H4 (cell line): ENCODE results near the gene GOLT1A. TPM values are rescaled to one million over a fixed set of nuclear protein-coding genes. Genes with fewer than 3 reads are reported as not detected.

Experiments
- DNase-seq: peaks from one replicate; pipeline ENCODE4 v3.0.0-alpha.2; 2015; ENCODE audit warnings: low spot score
- total RNA-seq: library from RNA; depleted of rRNA; stranded (reverse); fragments of >200 nt; shearing (Covaris generic); gene quantifications from 2 replicates; pipeline ENCODE4 v1.2.3, GENCODE V29; 2014; rRNA removed

GOLT1A gene, protein sequence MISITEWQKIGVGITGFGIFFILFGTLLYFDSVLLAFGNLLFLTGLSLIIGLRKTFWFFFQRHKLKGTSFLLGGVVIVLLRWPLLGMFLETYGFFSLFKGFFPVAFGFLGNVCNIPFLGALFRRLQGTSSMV
- total RNA-seq, result not detected in 2 replicates

DNA sequence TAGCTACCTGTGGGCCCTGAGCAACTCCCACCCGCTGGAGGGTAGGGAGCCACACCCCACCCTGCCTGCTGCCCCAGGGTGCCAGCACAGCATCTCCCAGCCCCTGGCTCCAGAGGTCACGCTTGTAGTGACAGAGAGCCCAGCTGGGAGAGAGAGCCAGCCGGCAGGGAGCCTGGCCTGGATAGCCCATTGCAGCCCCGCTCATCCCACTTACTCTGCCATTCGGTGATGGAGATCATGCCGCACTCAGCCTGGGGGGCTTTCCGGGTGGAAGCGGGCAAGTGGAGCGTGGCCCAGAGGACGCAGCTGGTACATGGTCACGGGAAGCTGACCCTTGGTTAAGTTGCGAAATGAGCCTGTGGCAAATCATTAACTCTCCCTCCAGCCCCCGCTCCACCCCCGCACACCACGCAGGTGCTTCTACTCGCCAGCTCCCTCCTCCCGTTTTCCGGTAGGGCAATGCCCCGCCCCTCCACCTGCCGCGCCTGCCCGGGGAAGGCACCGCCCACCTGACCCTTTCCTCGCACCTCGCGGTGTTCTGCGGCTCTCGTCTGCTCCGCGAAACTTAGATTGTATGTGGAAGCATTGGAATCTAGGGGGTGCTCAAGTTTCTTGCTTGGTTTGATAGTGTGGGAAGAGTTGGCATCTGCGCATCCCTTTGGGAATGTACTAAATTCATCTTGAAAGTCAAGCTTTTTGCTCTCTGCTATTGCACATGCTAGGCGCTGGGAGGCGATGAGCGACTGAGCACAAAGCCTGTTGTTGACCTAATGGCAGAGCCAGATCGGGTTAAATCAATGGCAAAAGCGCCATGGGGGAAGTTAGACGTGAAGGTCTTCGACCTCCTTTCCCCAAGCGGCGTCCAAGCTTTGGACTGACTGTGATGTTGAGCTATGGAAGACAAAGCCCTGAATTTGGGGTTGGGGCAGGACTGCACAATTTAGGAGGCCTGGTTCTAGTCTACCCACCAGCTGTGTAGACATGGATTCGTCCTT is at the start of gene GOLT1A:
Gene GOLT1A (minus strand): TSS at position 321 of the 995 bp plus-strand sequence. CDS start 82 bp downstream, at position 239.
- peak; percentile 50 for DNase-seq

DNA sequence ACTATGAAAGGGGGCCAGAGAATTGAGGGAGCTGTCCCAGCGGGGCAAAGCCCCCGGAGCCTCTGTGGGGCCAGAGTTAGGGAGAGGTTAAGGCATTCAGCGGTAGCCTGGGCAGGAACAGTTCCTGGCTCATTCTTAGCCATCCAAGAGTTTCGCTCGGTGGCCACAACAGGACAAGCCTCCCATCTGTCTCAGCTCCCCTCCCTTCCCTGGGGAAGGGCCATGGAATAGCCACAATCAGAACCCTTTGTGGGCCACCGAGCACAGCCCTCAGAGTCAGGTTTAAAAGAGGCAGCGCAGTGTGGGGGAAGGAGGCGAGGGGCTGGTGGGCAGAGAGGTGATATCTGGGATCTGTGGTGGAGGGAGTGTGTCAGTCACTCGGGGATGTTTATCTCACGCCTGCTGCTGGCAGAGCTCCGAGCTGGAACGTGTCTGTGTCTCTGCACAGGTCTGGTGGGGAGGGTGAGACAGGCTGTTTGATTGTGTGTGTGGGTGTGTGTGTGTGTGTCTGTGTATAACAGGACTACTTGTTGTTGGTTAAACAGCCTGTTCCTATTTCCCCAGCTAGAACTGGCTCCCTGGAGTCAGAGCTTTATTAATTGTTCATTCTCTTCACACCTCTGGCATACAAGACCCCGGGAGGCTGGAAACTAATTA is 49.6 kb upstream of the GOLT1A start:
- no peak for DNase-seq

DNA sequence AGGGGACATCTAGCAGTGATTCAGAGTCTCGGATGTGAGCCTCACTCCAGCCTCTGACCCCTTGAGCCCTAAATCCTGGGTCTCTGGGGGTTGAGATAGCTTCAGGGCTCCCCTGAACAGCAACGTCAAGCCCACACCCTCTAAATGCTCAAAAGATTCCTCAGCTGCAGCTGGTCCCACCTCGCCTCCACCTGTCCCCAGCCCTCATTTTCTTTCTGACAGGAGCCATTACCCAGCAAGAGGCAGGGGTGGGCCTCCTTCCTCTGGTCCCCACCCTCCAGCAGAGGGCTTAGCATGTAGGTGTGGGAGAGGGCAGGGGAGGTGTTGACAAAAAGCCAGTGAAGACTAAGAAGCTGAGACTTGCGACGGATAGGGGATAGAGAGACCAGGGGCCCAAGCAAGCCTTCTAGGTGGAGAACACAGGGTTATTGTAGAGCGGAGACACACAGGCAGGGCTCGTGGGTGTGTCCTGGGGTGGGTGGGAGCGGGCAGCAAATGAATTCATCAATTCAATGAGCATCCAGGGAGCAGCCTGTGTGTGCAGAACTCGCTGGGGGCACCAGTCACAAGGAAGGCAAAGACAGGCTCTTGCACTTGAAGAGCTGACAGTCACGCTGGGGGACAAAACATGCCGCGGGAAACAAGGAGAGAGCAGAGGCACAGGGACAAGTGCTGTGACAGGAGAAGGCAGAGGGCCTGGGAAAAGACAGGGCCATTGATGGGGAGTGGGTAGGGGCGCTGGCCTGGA is 48.9 kb upstream of the GOLT1A start:
- DNase-seq, result no peak

DNA sequence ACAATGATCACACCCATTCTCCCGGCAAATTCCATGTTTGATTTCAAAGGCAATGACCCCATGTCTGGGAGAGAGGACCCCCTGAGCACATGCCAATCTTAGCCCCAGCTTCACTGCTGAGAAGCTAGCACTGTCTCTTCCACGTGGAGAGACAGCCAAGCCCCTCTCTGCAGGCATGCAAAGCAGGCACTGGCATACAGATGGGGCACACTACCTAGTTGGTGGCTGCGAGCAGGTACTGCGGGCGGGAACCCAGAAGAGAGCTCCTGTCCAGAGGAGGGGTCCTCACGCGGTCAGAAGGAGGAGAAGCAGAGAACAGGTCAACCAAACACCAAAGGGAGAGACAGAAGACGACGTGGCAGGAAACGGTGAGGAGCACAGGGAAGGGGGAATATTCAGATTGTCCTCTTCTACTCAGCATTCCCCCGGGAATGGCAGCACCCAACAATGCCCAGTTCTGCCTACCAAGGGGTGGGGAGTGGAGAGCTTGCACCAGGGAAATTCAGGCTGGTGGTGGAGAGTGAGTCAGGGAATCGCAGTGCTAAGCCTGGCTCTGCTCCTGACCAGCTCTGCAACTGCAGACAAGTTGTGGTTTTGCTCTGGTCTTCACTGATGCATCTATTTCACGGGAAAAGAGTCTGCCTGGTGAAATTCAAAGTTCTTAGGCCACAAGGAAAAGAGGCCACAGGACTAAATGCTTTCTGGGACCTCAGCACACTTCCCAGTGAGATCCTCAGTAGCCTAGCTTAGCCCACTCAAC is 48.1 kb upstream of the GOLT1A start:
- no peak for DNase-seq

DNA sequence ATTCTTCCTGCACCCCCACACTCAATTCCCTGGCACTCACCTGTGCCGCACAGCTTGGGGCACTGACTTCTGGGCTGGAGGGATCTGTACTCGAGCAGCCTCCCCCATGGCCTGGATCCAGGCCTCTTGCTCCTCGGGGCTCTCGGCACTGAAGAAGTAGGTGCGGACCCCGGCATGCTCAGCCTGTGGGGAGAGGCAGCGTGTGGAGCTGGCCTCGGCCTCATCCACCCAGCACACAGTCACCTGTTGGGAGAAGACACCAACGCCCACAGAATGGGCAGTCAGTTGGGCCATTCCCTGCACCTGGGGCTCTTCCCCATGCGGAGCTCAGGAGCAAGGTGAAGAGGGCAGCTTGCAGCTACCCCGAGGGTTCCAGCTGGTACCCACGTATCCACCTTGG is 47.5 kb upstream of the GOLT1A start:
- DNase-seq, result no peak

DNA sequence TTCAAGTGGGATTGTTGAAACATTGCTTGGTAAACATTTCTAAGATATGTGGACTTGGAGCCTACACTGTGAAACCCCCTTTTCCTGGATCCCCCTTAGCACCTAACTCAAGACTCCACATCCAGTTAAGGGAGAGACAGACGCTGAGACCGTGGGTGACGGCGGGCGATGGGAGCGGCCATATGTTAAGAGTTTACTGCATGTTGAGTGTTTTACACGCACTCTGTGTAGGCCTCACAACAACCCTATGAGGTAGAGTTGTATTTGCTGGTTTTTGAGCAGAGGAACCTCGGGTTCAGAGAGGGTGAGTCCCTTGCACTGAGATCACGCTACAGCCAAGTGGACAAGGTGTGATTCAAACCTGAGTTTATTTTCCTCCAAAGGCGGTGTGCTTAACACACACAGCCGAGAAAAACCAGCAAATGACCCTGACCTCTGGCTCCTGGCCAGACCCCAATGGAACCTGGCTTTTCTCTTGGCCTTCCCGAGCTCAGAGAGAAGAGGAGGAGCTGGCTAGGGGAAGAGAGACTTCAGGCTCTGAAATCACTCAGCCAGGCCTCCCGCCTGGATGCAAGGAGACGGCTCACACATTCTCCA is 46.9 kb upstream of the GOLT1A start:
- no peak for DNase-seq

DNA sequence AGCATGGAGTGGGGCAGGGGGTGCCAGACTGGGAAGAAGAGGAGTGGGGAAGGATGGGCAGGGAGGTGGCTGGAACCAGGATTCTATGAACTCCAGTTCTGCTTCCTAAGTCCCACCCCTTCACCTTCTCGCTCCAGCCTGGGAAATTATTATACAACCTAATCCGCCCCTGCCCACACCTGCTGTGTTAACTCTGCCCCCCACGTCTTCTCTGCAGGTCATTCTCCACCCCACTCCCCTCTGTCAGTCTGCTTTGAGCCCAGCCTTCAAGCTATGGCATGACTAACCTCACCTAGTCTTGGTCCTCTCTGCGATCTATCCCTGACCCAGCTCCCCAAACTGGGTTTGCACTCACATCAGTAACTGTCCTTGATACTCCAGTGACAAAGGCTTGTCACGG is 46.0 kb upstream of the GOLT1A start:
- no peak for DNase-seq

DNA sequence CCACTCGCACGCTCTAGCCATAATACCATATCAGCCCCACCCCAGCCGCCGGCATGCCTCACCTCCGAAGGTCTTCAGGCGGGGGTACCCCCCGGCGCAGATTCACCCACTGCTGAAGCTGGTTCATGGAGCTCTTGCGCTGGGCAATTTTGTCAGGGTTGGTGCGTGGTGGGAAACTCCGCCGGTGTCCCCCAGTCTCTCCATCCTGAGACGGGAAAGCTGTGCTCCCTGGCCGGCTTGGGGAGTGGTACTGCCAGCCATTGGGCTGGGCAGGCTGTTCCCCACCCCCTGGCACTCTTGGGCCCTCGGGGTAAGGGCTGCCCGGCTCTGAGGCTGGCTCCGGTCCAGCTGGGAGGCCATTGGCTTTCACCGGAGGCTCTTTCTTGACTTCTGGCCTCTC is 45.4 kb upstream of the GOLT1A start:
- no peak for DNase-seq

DNA sequence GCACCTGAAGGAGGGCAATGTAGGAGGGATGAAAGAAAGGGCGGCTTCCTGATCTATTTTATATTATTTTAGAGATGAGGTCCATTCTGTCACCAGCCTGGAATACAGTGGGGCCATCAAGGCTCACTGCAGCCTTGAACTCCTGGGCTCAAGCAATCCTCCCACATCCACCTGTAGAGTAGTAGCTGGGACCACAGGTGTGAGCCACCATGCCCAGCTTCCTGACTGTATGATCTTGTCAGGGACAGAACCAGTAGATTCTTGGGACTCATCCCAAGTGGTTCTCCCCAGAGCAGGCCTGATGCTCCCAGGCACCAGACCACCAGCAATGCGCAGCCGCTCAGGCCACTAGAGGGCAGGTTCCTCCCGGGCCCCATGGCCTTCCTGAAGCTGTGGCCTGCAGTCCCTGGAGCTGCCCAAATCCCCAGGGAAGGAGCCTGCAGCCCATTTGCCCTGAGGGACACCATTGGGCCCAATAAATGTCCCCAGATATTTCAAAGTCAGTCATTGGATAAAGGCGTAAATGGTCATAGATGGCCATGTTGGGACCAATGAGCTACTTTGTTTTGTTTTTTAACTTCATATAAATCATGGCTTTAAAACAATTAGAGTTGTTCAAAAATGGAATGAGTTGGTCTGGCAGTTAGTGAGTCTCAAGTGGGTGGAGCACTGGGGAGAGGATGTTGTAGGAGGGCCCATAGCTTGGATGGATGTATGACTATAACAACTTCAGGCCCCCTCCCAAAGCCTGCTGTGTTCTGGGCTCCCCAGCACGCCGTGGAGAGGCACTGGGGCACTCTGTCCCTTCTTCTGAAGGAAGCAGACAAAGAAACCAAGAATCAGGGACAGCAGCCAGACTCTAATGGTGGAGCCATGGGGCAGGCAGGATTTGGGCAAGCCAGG is 44.7 kb upstream of the GOLT1A start:
- DNase-seq, result peak; percentile 64

DNA sequence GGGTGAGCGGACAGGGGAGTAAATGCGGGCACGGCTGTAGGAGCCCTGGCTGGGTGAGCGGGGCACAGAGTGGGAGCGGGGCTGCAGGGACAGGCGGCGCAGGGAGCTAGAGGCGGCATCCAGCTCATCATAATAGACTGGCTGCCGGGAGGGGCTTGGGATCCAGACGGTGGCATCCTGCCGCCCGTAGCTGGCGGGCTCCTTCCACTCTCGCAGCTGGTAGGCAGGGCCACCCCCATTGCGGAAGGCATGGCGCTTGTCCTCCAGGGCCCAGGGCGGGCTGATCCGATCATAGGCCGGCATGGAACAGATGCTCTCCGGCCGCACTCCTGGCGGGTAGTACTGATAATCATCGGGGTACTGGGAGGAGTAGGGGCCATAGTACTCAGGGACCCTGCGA is 43.7 kb upstream of the GOLT1A start:
- no peak for DNase-seq

DNA sequence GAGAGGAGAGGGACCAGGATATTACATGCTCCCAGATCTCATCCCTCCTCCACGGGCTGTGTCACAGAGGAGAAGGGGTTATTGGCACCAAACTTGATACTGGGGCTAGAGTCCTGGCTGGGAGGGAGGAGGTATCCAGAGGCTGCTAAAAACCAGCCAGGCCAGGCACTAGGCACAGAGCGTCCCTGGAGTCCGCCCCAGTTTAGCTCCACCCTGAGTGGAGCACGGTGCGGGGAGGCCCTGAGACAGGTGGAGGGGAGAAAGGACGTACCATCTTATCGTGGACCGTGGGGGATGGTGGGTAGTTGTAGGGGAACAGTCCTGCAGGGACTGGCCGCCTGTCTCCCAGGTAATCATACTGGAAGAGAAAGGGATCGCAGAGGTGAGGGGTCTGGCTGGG is 42.7 kb upstream of the GOLT1A start:
- no peak for DNase-seq

DNA sequence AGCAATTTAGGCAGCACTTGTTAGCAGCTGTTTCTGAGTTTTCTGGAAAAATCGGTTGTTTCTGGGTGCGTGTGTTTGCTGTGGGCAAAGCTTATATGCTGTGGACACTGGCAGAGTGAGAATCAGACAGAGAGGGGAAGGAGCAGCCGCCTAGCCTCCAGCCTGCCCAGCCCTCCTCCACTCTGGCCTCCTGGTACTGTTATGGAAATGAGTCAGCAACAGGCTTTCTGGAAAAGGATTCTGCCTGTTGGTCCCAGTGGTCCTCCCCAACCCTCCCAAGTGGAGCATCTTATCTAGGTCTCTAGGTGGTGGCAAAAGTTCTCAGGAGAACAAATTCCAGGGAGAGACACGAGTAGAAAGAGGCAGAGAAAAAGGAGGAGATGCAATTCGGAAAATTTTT is 42.2 kb upstream of the GOLT1A start:
- no peak for DNase-seq

DNA sequence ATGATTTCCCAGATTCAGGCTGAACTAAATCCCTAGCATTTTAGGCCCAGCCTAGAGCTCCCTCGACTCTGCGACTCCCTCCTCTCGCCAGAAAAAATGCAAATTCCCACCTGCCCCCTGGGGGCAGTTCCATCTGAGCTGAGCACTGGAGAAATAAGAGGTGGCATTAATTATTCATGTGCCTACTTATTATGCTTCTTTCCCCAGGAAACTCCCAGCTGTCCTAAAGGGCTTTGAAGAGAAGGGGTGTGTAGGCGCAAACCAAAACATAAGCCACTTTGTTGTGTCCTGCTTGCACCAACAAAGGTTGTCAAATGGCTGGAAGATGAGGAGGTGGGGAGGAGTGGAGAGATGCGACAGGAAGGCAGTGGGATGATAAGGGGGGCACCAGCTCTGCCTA is 41.4 kb upstream of the GOLT1A start:
- DNase-seq, result no peak

DNA sequence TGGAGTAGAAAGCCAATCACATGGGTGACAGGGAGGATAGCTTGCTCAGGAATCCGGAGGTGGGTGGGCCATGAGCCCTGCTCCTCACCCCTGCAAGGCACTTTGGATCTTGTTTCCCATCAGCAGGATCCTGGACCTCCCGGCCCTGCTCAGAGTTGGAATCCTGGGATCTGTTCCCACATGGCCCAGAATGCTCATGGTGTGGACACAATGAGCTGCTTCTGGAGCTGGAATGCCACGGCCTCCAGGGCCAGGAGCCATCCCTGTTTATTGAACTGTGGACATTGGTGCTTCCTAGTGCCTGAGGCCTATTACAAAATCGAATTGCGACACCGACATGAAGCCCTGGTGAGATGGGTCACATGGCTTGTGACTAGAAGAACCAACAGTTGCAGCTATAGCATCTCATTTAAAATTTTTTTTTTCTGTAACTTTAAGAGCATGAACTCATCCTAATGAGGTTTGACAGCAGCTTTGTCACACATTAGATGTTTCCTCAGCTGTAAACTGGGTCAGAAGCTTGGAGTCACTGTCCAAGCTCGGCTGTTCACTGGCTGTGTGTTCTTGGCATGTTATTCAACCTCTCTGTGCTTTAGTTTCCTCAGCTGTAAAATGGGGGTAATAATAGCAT is 40.4 kb upstream of the GOLT1A start:
- peak; percentile 33 for DNase-seq

DNA sequence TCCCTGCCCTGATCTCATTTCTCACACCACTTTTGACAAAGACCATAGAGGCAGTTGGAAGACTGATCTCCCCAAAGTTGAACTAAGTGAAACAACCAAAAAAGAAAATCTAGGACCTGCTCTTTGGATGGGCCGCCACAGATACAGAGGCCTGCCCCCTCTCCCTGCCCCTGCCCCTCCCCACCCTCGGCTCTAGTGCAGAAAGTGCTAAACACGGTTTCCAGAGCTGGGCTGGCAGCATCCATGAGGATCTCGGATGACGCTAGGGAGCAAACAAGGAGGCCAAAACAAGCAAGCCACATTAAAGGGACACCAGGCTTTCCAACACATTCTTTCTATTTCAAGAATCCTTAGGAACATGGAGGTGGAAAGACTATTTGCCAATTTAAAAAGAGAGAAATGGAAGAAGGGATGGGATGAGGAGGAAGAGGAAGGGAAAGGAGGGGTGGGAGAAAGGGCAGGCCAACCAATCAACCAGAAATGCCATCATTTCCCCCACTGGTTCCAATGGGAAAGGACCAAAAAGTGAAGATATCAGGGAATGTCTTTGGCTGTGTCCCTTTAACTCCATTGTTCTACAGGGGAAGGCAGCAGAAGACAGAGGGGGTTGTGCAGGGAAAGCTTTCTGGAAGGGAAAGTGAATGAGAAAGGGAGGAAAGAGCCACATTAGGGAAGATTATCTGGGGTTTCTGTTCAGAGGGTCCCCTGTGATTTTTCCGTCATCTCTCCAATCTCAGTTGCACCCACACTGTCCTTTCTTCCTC is 38.3 kb upstream of the GOLT1A start:
- DNase-seq, result no peak

DNA sequence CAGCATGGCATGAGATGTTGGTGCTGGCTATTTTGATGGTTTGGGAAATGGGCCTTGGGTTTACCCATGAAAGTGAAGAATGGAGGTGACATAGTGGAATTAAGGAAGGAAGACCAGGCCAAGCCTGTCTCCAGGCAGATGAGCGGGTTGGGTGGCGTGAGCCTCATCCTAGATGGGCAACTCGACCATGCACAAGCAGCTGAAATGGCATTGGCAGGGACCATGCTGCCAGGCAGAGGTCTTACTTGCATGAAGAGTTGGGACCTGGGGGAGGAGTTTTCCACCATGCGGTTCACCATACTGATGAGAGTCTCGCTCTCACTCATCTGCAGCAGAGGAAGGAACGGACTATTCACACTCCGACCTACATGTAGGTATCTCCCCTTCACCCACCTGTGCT is 37.5 kb upstream of the GOLT1A start:
- DNase-seq, result no peak

DNA sequence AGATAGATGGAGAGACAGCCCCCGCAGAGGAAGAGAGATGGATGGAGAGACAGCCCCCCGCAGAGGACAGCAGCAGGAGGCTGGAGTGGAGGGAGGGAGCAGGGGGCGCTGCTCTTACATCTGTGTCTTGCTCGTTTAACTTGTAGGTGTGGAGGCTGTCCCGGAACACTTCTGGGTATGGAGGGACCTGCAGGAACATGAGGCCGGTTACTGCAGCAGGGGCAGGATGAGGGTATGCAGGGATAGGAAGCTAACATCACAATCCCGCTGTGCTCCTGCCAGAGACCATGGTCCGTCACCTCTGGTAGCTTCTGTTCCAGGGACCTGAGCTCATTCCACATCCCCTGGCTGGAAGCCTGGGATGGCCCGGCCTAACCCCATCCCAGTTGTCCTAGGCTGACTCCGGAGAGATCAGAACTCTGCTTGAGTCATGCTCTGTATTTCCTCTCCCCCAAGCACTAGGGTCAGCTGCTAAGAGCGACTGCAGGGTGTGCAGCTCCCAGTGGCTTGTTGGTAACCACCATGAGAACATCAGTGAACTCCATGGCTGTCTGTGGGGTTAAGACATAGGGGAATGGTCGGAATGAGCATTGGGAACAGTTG is 36.7 kb upstream of the GOLT1A start:
- no peak for DNase-seq
